Peyer's patch (tissue), 4 donors: Measurements from ENCODE around the gene BMP3. TPM values are rescaled to one million over a fixed set of nuclear protein-coding genes. Genes with fewer than 3 reads are reported as not detected.

Experiments used
- DNase-seq, 3 donors: peaks; one replicate each; pipeline ENCODE4 v3.0.0-alpha.2; 2017 to 2019
- H3K27ac ChIP-seq, 4 donors: fragments of 200-600 bp; sonication (generic); one replicate each; pipeline ENCODE4 v1.5.1; 2016 to 2019
- H3K27me3 ChIP-seq, 2 donors: fragments of 200-600 bp; sonication (generic); one replicate each; pipeline ENCODE4 v1.5.1; 2019
- H3K36me3 ChIP-seq, 3 donors: fragments of 200-600 bp; sonication (generic); one replicate each; pipeline ENCODE4 v1.5.1; 2016 to 2019
- H3K4me1 ChIP-seq, 4 donors: fragments of 200-600 bp; sonication (generic); one replicate each; pipeline ENCODE4 v1.5.1; 2016 to 2019
- H3K4me3 ChIP-seq, 4 donors: fragments of 200-600 bp; sonication (generic); 1 replicate in 3 of 4; 2 replicates in 1 of 4; pipeline ENCODE4 v1.5.1; 2016 to 2019; ENCODE audit warnings: mild to moderate bottlenecking in 1 of 4
- H3K9me3 ChIP-seq, 4 donors: fragments of 200-600 bp; sonication (generic); one replicate each; pipeline ENCODE4 v1.5.1; 2016 to 2019; ENCODE audit warnings: mild to moderate bottlenecking in 1 of 4
- CTCF ChIP-seq, 6 experiments: fragments of 450-650 bp in 4 of 6; fragments of 200-600 bp in 2 of 6; sonication (generic) in 1 of 6; IDR thresholded peaks; one replicate each; pipeline ENCODE4 v1.5.1; 2017 to 2019; ENCODE audit warnings: antibody characterized with exemption in 6 of 6, mild to moderate bottlenecking in 3 of 6, moderate library complexity in 1 of 6
- POLR2A ChIP-seq, 2 donors: fragments of 450-650 bp; IDR thresholded peaks; one replicate each; pipeline ENCODE4 v1.5.1; 2017; ENCODE audit warnings: antibody characterized with exemption in 2 of 2, mild to moderate bottlenecking in 2 of 2, moderate library complexity in 2 of 2
- total RNA-seq, 4 donors: library from RNA; depleted of rRNA; stranded (reverse); fragments of >200 nt; gene quantifications; one replicate each; pipeline ENCODE4 v1.1.0, GENCODE V29; 2016

BMP3 gene
- total RNA-seq, 4 donors from 2014 or later: 2.5 to 35.4 (median 30.0) TPM

DNA sequence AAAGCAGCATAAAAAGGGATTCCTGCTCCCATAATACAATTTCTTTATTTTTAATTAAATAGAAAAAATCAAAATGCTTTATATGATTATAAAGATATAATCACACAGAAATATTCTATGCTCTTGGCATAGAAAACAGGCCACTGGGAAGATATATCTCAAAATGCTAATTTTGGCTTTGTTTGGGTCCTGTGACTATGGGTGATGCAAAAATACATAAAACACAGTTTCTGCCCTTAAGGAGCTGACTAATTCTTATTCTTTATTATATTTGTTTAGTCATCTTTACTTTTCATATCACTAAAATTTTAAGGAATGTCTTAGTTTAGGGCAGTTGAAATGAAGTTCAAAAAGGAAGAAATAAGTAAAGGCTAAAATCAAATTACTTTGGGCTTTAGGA is 7.0 kb upstream of the BMP3 start:
- Histone ChIP-seq H3K4me3 (no peak overlapping the region), H3K9me3 (no peaks in the 10 kb centered on the region), H3K4me1 (peaks cover 0 to 25% (median 0%) of the 10 kb centered on the region in 4 donors), H3K27me3 (no peaks in the 10 kb centered on the region), H3K27ac (no peak overlapping the region), H3K36me3 (no peaks in the 10 kb centered on the region)
- DNase-seq: no peak
- TF ChIP-seq POLR2A (IDR thresholded peaks at IDR 0.05) (no peak), CTCF (IDR thresholded peaks at IDR 0.05) (no peak)

- H3K9me3 ChIP-seq: no peaks in the 10 kb centered on the region
- peaks cover 0 to 9% (median 0%) of the 10 kb centered on the region in 4 donors for H3K4me1 ChIP-seq
- no peaks in the 10 kb centered on the region for H3K36me3 ChIP-seq
- H3K27me3 ChIP-seq: no peaks in the 10 kb centered on the region
- DNase-seq: peak in 2 of 3 donors; percentile 50 to 65
- H3K4me3 ChIP-seq: peak overlapping the region; percentile 35 to 65 (median 48)
- TF ChIP-seq POLR2A (IDR thresholded peaks at IDR 0.05) (no peak), CTCF (IDR thresholded peaks at IDR 0.05) (no peak)
- peak overlapping the region; percentile 2 to 82 (median 58) for H3K27ac ChIP-seq
These were observed 678 bp downstream of the BMP3 start for GRCh38 chr4:81030981-81031791.

- Histone ChIP-seq H3K4me3 (peak overlapping the region in 3 of 4 donors; percentile 38 to 65 (median 58)), H3K36me3 (no peaks in the 10 kb centered on the region), H3K27me3 (no peaks in the 10 kb centered on the region), H3K27ac (peak overlapping the region in 3 of 4 donors; percentile 34 to 82 (median 81)), H3K9me3 (no peaks in the 10 kb centered on the region), H3K4me1 (peaks cover 0 to 9% (median 0%) of the 10 kb centered on the region in 4 donors)
- TF ChIP-seq POLR2A (IDR thresholded peaks at IDR 0.05) (no peak), CTCF (IDR thresholded peaks at IDR 0.05) (no peak)
- no peak for DNase-seq
These were observed 1.5 kb downstream of the BMP3 start for GRCh38 chr4:81031796-81032551.

- peak in 1 of 2 donors; percentile 14 for TF ChIP-seq POLR2A (IDR thresholded peaks at IDR 0.05)
- no peak for TF ChIP-seq CTCF (IDR thresholded peaks at IDR 0.05)
- peak overlapping the region in 2 of 4 donors; percentile 58 to 65 for H3K4me3 ChIP-seq
- H3K9me3 ChIP-seq: no peaks in the 10 kb centered on the region
- no peak for DNase-seq
- peaks cover 0 to 9% (median 0%) of the 10 kb centered on the region in 4 donors for H3K4me1 ChIP-seq
- H3K36me3 ChIP-seq: no peaks in the 10 kb centered on the region
- peak overlapping the region in 1 of 4 donors; percentile 6 for H3K27ac ChIP-seq
- no peaks in the 10 kb centered on the region for H3K27me3 ChIP-seq
These were observed 2.5 kb downstream of the BMP3 start for GRCh38 chr4:81032771-81033684.
